Right lung (tissue), 5 donors: ENCODE measurements around the gene ARHGEF38. TPM values are rescaled to one million over a fixed set of nuclear protein-coding genes. Genes with fewer than 3 reads are reported as not detected.
A peak's percentile ranks its signal among the peaks of the same experiment; 100 is the strongest.
"Not testable (repeated sequence)": the region's sequence is repeated elsewhere in the genome, so short reads cannot be mapped to it uniquely, and the experiment has no call there.

Source experiments
- DNase-seq, 2 donors: peaks; one replicate each; pipeline ENCODE4 v3.0.0-alpha.2; 2013
- polyA plus RNA-seq, 5 donors: library from polyadenylated mRNA; unstranded; fragments of 120-200 nt; gene quantifications; one replicate each; pipeline versions ENCODE4 v1.2.1 to v1.2.3, GENCODE V29; 2013; ENCODE audit warnings: inconsistent platforms in 1 of 5, low replicate concordance in 1 of 5; ENCODE audit not compliant: insufficient read length in 5 of 5, insufficient read depth in 1 of 5

The ARHGEF38 gene
- polyA plus RNA-seq, 5 donors: 5.8 to 11.1 (median 8.8) TPM

DNA sequence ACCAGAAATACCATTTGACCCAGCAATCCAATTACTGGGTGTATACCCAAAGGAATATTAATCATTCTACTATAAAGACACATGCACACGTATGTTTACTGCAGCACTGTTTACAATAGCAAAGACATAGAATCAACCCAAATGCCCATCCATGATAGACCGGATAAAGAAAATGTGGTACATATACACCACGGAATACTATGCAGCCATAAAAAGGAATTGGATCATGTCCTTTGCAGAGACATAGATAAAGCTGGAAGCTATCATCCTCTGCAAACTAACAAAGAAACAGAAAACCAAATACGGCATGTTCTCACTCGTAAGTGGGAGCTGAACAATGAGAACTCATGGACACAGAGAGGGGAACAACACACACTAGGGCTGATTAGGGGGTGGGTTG, 57.4 kb downstream of the ARHGEF38 start:
- not testable (repeated sequence) for DNase-seq

DNA sequence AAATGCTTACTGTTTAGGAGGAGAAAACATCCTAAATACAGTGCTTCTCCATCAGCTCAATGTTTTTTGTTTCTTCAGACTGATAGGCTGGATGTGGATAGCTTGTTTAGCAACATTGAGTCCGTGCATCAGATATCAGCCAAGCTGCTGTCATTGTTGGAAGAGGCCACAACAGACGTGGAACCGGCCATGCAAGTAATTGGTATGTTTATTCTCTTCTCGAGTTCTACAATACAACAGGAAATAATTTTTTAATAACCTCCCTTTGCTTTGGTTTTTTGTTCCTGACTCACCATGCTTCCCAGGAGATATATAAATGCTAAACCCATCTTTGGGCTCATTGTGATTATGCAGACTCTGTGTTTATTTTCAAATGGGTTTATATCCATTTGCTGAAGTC, 60.9 kb downstream of the ARHGEF38 start:
- DNase-seq: peak in 1 of 2 donors; percentile 49

DNA sequence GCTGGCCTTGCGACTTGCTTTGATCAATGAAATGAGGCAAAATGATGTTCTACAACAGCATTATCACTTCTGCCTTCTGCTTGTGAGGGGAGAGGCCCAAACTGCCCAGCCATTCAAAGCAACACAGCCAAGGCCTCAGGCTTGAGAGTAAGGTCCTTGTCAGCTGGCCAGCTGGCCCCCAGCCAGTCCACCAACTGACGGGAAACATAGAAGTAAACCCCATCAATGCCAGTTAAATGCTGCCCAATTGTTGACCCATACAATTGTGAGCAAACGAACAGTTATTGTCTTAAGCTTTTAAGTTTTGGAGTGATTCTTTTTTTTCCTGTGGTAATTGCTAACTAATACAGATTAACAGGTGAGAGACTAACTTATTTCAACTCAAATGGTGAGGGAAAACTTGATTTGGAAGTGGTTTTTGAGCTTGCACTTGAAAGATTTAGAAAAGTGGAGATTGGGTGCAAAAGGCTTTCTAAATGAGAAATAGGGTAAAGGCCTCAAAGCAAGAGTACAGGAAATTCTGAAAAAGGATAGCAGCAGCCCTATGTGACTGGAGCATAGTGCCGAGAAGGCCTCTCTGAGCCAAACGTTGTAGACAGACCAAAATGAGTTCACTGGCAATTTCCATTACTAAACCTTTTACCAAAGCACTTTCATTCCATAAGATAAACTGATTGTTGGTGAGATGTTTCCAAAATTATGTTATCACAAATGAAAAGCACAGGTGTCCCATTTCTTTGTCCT, 66.9 kb downstream of the ARHGEF38 start:
- DNase-seq: peak; percentile 20 to 30

DNA sequence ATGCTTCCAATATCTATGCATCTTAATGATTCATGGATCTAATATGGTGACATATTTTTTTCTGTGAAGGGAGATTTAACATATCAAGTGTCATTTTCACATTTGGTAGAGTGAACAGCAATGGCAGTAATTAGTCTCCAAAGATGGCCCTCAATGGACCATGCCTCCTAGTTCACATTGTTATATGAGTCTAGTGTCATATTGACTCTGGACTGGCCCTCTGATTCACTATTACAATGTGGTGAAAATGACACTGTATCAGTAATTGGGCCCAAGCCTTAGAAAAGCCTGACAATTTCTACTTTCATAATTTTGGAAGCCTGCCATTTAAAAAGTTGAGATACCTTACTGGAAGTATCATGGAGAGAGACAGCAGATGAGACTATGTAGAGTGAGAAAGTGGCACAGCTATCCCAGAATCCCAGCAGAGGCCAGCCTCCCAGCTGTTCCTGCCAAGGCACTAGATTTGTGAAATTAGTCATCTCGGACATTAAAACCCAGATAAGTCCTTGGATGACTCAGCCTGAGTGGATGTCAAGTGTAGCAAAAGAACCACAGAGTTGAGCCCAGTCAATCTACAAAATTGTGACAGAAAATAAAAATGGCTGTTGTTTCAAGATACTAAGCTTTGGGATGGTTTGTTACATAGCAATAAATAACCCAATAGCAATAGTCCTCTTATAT, 68.4 kb downstream of the ARHGEF38 start:
- no peak for DNase-seq

DNA sequence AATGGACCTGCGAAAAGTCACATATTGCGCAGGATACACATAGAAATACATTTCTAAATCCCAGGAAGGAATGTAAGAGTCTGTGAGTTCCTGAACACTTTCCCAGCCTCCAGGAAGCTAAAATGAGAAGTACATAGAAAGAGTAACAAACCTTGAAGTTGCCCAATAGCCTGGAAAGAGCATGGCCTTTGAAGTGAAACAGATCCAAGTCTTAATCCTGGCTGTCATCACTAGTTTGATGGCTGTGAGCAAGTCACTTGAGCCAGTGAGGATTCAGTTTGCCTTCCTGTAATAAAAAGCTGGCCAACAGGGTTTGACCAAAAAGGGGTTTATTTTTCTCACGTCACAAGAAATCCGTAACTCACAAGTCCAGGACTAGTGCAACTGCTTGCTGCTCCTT, 69.8 kb downstream of the ARHGEF38 start:
- no peak for DNase-seq

DNA sequence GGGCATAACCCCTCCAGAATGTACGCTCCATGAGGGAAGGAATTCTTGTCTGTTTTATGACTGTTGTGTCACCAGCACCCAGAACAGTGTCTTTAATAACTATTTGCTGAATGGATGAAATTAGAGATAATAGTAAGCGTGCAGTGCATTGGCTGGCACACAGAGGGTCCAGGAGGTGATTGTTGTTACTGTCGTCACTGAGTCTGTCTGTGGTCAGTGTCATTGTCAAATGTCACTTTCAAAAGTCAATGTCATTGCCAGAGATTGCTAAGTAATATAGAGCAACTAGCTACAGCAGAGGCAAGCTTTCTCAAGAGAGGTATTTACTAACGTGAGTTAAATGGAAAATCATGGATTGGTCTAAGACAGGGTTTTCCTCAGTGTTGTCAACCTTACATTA, 70.7 kb downstream of the ARHGEF38 start:
- DNase-seq: no peak

DNA sequence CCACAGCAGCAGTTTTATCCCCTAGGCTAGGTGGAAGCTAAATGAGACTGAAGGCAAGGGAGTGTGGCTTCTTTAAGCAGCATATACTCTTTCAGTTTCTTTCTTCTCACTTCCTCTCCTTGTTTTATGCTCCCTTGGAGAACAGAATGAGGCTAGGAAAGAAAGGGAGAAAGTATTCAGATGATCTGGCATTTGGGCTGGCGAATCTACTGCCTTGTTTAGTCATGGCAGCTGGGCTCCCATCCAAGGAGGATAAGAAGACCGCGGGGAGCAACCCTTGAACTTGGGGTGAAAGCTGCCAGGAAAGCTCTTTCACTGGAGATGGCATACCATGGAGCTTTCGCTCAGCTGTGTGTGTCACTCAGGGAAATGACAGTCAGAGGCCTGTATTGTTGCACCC, 72.1 kb downstream of the ARHGEF38 start:
- no peak for DNase-seq

DNA sequence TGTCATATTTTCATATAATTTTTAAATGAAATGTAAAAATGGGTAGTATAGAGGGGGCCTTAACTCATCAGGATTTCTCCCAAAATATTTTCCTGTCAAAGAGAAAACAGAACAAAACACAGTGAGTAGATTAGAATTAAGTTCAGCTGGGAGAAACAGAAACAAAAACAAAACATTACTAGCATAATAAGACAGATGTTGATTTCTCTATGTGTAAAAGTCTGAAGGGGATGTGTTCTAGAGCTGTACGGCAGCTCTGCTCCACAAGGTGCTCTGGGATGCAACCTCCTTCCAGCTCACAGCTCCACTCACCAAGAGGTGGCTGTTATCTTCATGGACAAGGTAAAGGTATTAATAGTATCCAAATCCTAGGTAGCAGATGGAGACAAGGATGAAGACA, 72.8 kb downstream of the ARHGEF38 start:
- no peak for DNase-seq

DNA sequence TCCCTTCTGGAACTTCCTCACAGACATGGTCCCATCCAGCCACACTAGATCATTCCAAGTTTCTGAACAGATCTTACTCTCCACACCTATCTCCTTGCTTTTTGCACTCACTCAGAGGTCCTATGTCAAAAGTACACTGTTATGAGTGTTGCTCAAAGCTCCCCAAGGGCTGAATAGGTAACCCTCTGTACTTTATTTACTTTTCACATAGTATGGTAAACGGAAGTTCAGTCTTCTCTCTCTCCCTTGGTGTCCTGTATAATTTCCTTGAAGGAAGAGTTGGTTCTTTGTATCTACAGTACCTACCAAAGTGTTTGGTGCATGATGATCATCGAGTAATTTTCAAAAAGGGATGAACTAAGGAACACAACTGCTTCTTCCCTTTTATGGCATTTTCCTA, 74.4 kb downstream of the ARHGEF38 start:
- no peak for DNase-seq

DNA sequence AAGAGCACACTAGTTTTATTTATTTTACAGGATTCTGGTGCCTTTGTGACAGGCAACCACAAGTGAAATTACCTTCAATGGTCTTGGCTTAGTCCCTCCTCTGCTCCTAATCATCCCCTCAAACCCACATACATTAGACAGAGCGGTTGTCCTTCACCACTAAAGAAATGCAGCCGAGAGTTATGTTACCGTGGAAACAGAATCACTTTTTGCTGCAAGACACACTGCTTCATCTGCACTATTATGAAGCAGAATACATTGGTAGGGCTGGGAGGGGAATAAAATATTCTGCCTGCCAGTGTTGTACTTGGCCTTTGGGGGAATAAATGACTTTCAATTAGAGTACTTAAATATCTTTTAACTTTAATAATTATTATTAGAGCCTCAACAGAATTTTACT, 75.2 kb downstream of the ARHGEF38 start:
- no peak for DNase-seq

DNA sequence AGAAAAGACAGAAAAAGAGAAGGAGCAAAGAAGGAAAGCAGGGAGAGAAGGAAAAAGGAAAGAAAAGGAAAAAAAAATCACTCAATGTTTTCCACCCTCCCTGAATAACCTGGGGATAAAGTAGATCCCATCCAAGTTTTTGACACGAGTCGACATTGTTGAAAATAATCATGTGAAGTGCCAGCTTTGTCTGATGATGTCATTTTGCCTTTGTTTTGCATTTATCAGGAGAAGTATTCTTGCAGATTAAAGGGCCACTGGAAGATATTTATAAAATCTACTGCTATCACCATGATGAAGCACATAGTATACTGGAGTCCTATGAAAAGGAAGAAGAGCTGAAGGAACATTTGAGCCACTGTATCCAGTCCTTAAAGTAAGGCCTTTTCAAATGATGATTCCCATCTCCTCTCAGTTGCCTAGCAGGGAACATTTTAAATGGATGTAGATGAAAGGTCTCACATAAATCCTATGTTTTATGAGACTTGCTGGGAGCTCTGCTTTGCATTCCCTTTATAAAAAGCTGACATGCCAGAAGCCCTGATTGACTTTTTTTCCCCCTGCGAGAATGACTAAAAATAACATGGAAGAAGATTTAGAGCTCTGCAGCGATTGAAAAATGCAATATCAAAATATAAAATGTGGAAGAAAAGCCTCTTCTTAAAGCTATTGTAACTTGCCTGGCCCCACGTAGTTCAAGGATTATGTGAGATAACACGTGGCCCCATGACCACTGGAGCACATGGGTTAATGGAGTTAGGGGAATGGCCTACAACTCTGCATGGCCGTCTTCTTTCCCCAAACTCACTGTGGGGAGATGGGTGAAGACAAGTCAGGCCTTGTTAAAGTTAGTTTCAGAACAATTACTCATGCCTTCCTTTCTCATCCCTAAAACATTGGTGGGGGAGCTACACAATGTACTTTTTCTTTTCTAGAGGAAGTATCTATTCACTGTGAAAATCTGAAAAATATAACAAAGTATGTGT, 78.5 kb downstream of the ARHGEF38 start:
- no peak for DNase-seq

DNA sequence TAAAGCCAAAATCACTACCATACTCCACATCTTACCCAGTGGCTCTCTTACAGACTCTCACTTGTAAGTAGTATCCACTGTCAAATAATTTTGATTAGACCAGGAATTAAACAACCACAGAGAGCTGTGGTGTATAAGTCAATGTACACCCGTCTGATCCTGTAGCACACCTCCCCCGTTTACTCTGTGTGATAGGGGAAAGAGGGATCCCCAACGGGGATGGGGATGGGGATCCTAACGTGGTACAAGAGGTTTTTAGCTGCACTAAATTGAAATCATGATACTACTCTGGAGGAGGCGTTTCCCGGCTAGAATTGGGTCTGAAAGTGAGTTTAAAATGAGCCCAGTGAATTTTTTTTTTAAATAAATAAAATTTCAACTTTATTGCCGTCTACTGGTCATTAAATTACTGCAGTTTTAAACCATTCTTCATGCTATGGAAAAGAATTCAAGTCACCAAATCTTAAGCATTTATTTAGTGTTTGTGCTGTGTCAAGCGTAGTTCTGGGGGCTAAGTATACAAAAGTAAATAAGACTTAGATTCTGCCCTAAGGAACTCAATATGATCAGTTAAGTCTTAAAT, 79.5 kb downstream of the ARHGEF38 start:
- no peak for DNase-seq

DNA sequence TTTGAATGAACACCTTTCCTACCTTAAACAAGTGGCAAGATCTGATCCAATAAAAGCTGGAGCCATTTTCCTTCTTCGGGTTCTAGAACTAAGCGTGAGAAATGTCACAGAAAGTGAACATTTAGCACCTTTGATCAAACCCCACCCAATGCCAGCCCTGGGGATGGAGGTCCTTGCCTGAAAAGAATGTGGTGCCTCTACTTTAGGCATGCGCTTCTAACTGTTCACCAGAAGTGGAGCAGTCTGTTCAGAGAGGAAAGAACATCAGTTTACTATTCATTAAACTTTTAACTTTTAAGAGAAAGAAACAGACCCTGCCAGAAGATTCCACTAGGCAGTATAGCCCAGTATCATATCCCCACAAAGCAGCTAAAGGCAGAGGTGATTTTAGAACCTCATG, 80.2 kb downstream of the ARHGEF38 start:
- no peak for DNase-seq

DNA sequence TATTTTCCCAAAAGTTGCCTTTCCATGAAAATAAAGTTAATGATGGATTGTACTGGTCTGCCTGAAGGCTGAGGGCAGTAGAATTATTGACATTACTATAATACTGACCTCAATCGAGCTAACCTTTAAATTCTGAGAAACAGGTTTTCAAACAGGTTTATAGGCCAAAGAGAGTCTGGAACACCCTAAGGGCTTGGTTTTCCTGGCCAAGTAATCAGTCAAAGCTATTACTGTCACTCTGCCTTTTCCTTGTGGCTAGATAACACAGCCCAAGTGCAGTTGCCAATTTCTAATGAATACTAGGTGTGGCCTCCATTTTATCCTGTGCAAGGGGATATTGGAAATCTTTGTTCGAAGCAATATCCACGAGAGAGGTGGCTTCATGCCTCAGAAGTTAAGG, 80.8 kb downstream of the ARHGEF38 start:
- no peak for DNase-seq

DNA sequence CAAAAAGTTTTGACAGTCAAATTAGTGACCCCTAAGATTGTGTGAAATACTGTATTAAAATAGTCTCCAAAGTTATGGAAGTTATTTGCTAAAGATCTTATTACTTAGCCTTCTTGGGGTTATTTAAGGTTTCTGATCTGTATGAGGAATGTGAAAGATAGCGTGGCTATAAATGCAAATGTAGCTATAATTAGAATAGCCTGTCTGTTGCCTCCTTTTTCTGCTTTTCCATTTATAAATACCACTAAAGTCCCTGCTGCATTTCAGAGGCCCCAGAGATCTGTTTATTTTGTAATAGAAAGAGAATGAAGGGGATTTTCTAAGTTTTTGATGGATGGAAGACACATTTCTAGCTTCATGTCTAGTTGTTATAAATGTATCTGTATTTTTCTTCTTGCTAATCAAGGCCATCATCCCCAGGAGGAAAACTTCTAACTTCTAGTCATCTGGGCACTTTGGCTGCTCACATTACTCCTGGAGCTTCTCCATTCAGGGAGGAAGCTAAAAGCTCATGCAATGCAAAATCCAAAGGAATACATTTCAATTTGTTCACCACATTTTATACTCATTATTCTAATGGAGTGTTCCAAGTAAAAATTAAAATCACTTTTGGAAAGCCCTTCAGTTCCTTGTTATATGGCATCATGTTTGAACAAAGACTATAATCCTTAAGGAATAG, 82.1 kb downstream of the ARHGEF38 start:
- DNase-seq: no peak

DNA sequence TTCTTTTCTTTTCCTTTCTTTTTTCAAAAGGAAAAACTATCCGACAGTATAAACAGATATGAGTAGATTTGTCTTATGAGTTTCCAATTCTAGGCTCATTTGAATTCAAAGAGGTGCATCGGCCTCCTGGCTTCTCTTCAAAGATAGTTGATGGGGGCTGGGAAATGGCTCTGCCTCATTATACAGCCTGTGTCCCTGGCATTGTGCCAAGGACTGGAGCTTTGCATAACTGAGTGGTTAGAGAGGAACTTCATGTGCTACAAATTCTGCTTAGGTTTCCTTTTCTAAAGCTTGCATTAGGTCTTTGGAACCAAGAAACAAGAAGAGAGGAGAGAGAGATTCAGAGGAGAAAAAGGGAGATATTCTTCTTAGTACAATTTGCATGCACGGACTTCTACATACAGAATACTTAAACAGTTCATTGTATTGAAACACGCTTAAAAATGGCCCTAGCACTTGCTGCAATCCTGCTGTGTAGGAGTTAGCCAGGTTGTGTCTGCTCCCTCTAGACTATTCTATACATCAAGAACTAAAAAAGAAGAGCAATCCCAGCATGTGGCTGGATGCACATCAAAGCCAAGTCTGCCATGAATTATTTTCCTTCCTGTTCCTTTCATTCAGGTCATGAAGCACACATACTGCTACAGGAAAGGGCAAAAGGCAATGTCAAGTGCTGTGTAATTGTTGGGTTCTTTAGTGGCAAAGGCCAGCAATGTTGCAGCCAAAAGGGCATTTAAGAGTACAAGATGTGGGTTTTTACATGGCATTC, 85.2 kb downstream of the ARHGEF38 start:
- peak; percentile 77 to 81 for DNase-seq

DNA sequence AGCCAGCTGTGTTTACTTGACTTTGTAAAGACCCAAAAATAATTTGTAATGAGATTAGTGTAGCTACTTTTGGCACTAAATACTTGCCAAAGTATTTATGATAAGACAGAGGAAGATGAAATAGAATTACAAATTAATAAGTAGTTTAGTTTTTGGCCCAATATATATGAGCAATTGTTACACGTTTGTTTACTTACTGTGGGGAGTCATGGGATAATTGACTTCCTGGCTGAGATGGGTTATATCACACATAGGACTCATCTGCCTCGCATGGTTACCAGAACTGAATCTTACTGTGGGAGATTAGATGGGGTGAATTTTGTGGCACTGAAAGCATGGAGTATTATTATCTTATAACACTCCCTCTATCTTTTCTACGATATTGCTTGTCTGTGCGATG, 89.4 kb downstream of the ARHGEF38 start:
- peak; percentile 66 to 74 for DNase-seq

DNA sequence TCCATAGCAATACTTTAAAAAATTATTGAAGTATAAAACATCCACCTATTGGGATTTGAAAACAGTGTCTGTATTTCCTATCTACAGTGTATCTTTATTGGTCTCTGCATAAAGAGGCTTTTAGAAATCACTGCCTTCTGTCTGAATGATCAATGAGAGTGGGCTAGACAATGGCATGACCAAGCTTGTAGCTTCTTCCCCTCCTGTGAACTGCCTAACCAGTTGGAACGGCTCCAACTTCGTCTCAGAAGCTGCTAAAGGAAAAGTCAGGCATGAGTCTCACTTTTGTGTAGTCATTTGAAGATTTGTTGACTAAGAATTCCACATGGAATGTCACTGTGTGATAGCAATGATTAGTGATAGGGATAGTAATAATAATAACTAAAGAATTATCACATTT, 91.8 kb downstream of the ARHGEF38 start:
- DNase-seq: no peak

DNA sequence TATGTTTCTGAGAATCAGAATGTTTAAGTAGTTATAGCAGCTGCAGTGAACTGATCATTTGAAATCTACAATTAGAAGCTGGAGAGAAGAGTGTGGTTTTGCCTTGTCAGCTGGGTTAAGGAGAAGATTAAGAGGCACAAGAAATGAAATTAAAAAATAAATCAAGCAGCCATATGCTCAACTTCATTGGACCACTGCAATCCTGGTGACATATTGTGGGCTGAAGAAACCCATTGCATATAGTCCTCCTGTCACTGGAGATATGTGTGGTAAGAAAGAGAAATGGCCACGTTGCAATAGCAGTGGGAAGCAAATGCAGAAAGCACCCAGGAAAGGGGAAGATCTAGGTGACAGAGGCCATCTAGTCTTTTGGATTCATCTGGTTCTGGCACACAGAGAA, 93.0 kb downstream of the ARHGEF38 start:
- no peak for DNase-seq

DNA sequence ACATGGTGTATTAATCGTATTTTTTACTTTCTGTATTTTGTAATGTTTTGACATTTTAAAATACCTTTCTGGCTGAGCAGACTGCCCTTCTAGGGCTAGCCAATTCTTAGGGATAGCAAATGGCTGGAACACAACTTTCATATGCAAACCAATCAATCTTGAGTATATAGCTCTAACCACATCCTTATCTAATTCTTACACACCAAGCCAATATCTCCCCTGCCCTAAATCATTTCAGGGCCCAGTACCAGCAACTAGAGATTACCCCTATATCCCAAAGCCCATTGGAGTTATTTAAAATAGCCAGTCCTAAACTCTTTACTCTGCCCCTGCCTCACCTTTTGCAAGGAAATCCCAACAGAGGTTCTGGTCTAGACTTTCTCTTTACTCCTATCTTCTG, 97.8 kb downstream of the ARHGEF38 start:
- no peak for DNase-seq

DNA sequence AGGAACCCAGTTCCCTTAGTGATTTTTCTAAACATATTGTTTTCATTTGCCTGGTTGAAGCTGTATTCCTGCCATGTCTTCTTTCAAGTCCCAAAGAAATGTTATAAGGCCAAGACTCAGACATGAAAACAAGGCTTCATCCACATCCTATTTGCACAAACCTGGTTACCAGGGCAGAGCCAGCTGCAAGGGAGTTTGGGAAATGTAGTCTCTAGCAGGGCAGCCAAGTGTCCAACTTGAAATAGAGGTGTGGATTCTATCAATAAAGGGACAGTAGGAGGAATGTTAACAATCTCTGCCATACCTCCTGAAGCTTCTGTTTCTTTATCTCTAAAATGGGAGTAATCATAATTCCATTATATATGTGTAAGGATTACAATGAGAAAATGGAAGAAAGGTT, 99.5 kb downstream of the ARHGEF38 start:
- DNase-seq: no peak
